ENCODE measurements around the gene HLA-A. TPM values are rescaled to one million over a fixed set of nuclear protein-coding genes. Genes with fewer than 3 reads are reported as not detected.

The HLA-A gene
- total and polyA plus RNA-seq, 9 of the 15 experiments (the other 6 are each of a cell fraction or from before 2014, with no cell fraction given) = 0.46 to 3.3 TPM; not detected in 7

DNA sequence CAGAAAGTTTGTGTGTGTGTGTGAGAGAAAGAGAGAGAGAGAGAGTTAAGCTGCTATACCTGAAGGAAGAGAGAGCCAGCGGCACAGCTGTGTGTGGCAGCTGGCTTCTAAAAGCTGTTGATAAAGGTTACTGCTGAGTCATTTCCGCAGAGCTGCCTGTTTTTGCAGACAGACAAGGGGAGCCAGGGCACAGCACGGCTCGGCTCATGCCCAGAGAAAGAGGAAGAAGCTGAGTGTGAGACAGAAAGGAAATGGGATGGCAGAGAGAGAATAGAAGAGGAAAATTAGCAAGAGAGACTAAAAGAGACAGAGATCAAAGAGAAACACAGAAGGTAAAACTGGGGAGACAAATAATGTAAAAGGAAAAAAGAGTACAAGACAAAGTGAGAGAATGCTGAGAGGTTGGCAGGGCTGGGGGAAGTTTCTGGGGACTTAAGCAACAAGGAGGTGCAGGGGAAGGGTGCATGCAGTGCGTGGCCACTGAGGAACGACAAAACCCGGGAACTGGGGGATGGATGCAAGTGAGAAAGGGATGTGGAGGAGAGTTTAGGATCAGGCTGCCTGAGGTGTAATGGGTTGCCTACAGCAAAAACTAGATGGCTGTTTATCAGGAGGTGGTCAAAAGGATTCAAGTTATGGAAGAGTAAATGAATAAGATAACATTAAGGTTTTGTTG is 22.7 kb downstream of the HLA-A start (continued):
- TF ChIP-seq, protein P1, sequence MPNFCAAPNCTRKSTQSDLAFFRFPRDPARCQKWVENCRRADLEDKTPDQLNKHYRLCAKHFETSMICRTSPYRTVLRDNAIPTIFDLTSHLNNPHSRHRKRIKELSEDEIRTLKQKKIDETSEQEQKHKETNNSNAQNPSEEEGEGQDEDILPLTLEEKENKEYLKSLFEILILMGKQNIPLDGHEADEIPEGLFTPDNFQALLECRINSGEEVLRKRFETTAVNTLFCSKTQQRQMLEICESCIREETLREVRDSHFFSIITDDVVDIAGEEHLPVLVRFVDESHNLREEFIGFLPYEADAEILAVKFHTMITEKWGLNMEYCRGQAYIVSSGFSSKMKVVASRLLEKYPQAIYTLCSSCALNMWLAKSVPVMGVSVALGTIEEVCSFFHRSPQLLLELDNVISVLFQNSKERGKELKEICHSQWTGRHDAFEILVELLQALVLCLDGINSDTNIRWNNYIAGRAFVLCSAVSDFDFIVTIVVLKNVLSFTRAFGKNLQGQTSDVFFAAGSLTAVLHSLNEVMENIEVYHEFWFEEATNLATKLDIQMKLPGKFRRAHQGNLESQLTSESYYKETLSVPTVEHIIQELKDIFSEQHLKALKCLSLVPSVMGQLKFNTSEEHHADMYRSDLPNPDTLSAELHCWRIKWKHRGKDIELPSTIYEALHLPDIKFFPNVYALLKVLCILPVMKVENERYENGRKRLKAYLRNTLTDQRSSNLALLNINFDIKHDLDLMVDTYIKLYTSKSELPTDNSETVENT (CRISPR knock-in tag; IDR thresholded peaks at IDR 0.05) = peak; percentile 33; the same call in 1 of the 2 replicates
- TF ChIP-seq, protein P2, sequence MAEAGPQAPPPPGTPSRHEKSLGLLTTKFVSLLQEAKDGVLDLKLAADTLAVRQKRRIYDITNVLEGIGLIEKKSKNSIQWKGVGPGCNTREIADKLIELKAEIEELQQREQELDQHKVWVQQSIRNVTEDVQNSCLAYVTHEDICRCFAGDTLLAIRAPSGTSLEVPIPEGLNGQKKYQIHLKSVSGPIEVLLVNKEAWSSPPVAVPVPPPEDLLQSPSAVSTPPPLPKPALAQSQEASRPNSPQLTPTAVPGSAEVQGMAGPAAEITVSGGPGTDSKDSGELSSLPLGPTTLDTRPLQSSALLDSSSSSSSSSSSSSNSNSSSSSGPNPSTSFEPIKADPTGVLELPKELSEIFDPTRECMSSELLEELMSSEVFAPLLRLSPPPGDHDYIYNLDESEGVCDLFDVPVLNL (CRISPR knock-in tag; IDR thresholded peaks at IDR 0.05; ENCODE audit: low read depth) = no peak
- TF ChIP-seq, protein P3, sequence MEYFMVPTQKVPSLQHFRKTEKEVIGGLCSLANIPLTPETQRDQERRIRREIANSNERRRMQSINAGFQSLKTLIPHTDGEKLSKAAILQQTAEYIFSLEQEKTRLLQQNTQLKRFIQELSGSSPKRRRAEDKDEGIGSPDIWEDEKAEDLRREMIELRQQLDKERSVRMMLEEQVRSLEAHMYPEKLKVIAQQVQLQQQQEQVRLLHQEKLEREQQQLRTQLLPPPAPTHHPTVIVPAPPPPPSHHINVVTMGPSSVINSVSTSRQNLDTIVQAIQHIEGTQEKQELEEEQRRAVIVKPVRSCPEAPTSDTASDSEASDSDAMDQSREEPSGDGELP (CRISPR knock-in tag; IDR thresholded peaks at IDR 0.05; ENCODE audit: borderline replicate concordance) = peak; percentile 99
- TF ChIP-seq POLR2G (IDR thresholded peaks at IDR 0.05; ENCODE audit: low read depth, low read length) (peak; percentile 58), ILK (tag; IDR thresholded peaks at IDR 0.05; ENCODE audit: borderline replicate concordance, low read depth) (no peak), TFAM (CRISPR knock-in tag; conservative IDR thresholded peaks at IDR 0.05) (no peak), ZNF224 (CRISPR knock-in tag; IDR thresholded peaks at IDR 0.05) (no peak), ADNP (tag; IDR thresholded peaks at IDR 0.05) (no peak), HNRNPLL (IDR thresholded peaks at IDR 0.05; ENCODE audit: low read depth, low read length, poor library complexity, severe bottlenecking) (no peak), PTBP1 (IDR thresholded peaks at IDR 0.05; ENCODE audit: low read depth, low read length) (0 out of 2 replicates have a peak, but pooled peaks have one; percentile 27), ELF1 (tag; IDR thresholded peaks at IDR 0.05) (peak; percentile 85), SRSF7 (optimal IDR thresholded peaks at IDR 0.05; ENCODE audit: low read depth, low read length) (no peak), NRF1 (conservative IDR thresholded peaks at IDR 0.05 in 1 of 2, IDR thresholded peaks at IDR 0.05 in 1 of 2) (peak; percentile 47 to 58; a peak in 3 of 4 replicates), ZNF124 (CRISPR knock-in tag; IDR thresholded peaks at IDR 0.05) (no peak), DMBX1 (CRISPR knock-in tag; IDR thresholded peaks at IDR 0.05; ENCODE audit: borderline replicate concordance) (peak; percentile 92), RCOR1 (IDR thresholded peaks at IDR 0.05; ENCODE audit: borderline replicate concordance in 1 of 2, low read depth in 2 of 2, low read length in 2 of 2) (peak in 1 of 2 experiments; percentile 86; a peak in 3 of 4 replicates), TCFL5 (CRISPR knock-in tag; conservative IDR thresholded peaks at IDR 0.05) (0 out of 2 replicates have a peak, but pooled peaks have one; percentile 21), ZNF165 (CRISPR knock-in tag; IDR thresholded peaks at IDR 0.05; ENCODE audit: borderline replicate concordance) (no peak), NR3C1 (CRISPR knock-in tag; IDR thresholded peaks at IDR 0.05) (no peak)
- TF ChIP-seq, protein P4, sequence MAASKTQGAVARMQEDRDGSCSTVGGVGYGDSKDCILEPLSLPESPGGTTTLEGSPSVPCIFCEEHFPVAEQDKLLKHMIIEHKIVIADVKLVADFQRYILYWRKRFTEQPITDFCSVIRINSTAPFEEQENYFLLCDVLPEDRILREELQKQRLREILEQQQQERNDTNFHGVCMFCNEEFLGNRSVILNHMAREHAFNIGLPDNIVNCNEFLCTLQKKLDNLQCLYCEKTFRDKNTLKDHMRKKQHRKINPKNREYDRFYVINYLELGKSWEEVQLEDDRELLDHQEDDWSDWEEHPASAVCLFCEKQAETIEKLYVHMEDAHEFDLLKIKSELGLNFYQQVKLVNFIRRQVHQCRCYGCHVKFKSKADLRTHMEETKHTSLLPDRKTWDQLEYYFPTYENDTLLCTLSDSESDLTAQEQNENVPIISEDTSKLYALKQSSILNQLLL (CRISPR knock-in tag; IDR thresholded peaks at IDR 0.05; ENCODE audit: borderline replicate concordance) = no peak
- TF ChIP-seq, protein P5, sequence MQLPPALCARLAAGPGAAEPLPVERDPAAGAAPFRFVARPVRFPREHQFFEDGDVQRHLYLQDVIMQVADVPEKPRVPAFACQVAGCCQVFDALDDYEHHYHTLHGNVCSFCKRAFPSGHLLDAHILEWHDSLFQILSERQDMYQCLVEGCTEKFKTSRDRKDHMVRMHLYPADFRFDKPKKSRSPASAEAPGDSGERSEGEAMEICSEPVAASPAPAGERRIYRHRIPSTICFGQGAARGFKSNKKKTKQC (CRISPR knock-in tag; IDR thresholded peaks at IDR 0.05) = no peak
